Left lobe of liver (tissue), 2 donors: ENCODE results near the gene FCGR3A. TPM values are rescaled to one million over a fixed set of nuclear protein-coding genes. Genes with fewer than 3 reads are reported as not detected.
"Not testable (repeated sequence)": the region's sequence is repeated elsewhere in the genome, so short reads cannot be mapped to it uniquely, and the experiment has no call there.

Source experiments
- ATAC-seq: fragments of 200-7000 bp; cut with Tn5 transposase; one replicate; pipeline ENCODE4 v1.9.1; 2020; ENCODE audit warnings: mild to moderate bottlenecking, moderate library complexity
- DNase-seq: peaks from one replicate; pipeline ENCODE4 v3.0.0-alpha.2; 2020; ENCODE audit warnings: low spot score
- total RNA-seq: library from RNA; stranded (reverse); gene quantifications from one replicate; pipeline ENCODE4 v1.2.1, GENCODE V29; 2021
- donor health status: DM: no; HTN: no; CAD: no; lungs with moderate emphysema.
- donor health status: DM: no; HTN: yes; CAD: no.

FCGR3A gene
- total RNA-seq, 1 donor from 2014 or later: 25.2 TPM

- DNase-seq (no peak), ATAC-seq (no peak)
Measured at GRCh38 chr1:161531986-161532643, 17.5 kb downstream of the FCGR3A start.

- peak; percentile 87 for DNase-seq
- ATAC-seq: peak; percentile 83
Measured at GRCh38 chr1:161530671-161531641, 18.7 kb downstream of the FCGR3A start.

GRCh38 chr1:161530158-161530557 is 19.5 kb downstream of the FCGR3A start:
- DNase-seq (peak; percentile 79), ATAC-seq (peak; percentile 70)

- not testable (repeated sequence) for ATAC-seq, DNase-seq
Measured at GRCh38 chr1:161529463-161530104, 20.0 kb downstream of the FCGR3A start.

- DNase-seq: not testable (repeated sequence)
Measured at GRCh38 chr1:161528550-161528949, 21.1 kb downstream of the FCGR3A start.

GRCh38 chr1:161525918-161526317 is 23.7 kb downstream of the FCGR3A start:
- ATAC-seq, DNase-seq: not testable (repeated sequence)

More at GRCh38 chr1:161528550-161528949, 21.1 kb downstream of the FCGR3A start:
- not testable (repeated sequence) for ATAC-seq

GRCh38 chr1:161525321-161525720 is 24.3 kb downstream of the FCGR3A start:
- DNase-seq: not testable (repeated sequence)

GRCh38 chr1:161524742-161525291 is 24.8 kb downstream of the FCGR3A start:
- DNase-seq: not testable (repeated sequence)
- ATAC-seq: peak; percentile 58

More at GRCh38 chr1:161525321-161525720, 24.3 kb downstream of the FCGR3A start:
- ATAC-seq: not testable (repeated sequence)

GRCh38 chr1:161523817-161524741 is 25.5 kb downstream of the FCGR3A start, which contains the start of gene HSPA6:
Gene HSPA6 (plus strand): TSS chr1:161524540. CDS start chr1:161524659, 119 bp downstream.
- DNase-seq (peak; percentile 70), ATAC-seq (peak; percentile 87)

- DNase-seq: not testable (repeated sequence)
Measured at GRCh38 chr1:161523041-161523816, 26.4 kb downstream of the FCGR3A start.

GRCh38 chr1:161513953-161514352 is 35.7 kb downstream of the FCGR3A start:
- ATAC-seq, DNase-seq: not testable (repeated sequence)

More at GRCh38 chr1:161523041-161523816, 26.4 kb downstream of the FCGR3A start:
- ATAC-seq: not testable (repeated sequence)

GRCh38 chr1:161513448-161513780 is 36.2 kb downstream of the FCGR3A start:
- ATAC-seq: peak; percentile 30

GRCh38 chr1:161512636-161513447 is 36.8 kb downstream of the FCGR3A start:
- ATAC-seq, DNase-seq: not testable (repeated sequence)

More at GRCh38 chr1:161513448-161513780, 36.2 kb downstream of the FCGR3A start:
- not testable (repeated sequence) for DNase-seq

- DNase-seq: no peak
- no peak for ATAC-seq
Measured at GRCh38 chr1:161511756-161512060, 37.9 kb downstream of the FCGR3A start.

- ATAC-seq: no peak
- DNase-seq: no peak
Measured at GRCh38 chr1:161511018-161511755, 38.4 kb downstream of the FCGR3A start.

GRCh38 chr1:161510477-161510876 is 39.1 kb downstream of the FCGR3A start:
- DNase-seq: no peak
- no peak for ATAC-seq
